Embryonic facial prominence (tissue), 1 donor: ENCODE results near the gene FRY.
"Not testable (repeated sequence)": the region's sequence is repeated elsewhere in the genome, so short reads cannot be mapped to it uniquely, and the experiment has no call there.

ENCODE experiments used
- DNase-seq: peaks from one replicate; pipeline ENCODE4 v3.0.0-alpha.2; 2016; ENCODE audit errors: extremely low spot score

FRY gene

DNA sequence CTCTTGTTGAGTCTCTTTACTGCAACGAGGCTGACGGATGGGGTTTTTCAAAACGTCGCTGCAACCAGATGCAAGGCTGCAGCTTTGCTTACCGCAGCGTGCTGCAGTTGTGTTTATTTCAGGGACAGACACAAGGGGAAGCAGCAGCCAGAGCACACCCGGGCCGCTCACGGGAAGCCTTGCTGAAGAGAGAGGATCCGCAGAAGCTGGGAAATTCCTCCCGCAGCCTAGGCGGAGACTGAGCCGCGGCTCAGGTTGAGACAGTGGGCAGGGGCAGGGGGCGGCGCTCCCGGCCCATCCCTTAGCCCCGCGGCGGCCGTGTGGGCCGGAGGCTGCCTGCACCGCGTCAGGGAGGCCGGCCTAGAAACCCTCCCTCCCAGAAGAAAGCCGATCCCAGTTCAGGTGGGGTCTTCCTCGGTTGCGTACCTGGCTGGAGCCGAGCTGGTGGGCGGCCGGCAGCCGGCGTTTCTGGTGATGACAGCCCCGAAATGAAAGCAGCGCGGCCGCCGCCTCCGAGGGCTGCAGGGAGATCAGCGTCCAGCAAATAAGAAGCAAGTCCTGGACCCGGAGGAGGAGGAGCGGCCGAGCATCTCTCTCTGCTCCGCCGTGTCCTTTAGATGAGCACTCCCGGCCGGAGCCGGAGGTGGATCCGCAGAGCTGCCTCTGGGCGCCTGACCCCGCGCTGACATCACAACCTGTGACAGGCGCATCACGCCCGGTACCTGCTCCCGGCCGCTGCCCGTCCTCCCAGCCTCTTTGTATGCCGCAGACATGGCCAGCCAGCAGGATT is at the start of gene FRY:
FRY (plus strand) TSS at position 750 of the 790 bp plus-strand sequence; CDS start at position 772, 22 bp downstream.
- DNase-seq, result peak; percentile 38

GRCh38 chr13:31982124-31982523 is 49.5 kb upstream of the FRY start:
- no peak for DNase-seq

DNA sequence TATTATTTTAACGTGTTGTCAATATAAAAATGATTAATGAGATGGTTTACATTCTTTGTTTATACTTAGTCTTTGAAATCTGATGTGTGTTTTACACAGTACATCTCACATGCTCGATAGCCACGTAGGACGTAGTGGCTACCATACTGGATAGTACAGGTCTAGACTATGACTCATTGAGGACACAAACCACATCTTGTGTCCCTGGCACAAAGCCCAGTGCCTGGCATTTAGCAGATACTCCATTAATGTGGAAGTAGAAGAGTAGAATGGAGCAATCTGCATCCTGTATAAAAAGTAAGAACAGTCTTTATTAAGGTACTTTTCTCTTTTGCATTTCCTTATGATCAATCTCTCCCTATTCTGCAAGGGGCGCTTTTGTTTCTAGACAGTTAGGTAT is 49.0 kb upstream of the FRY start:
- no peak for DNase-seq

GRCh38 chr13:31983696-31984095 is 47.9 kb upstream of the FRY start:
- DNase-seq, result not testable (repeated sequence)

DNA sequence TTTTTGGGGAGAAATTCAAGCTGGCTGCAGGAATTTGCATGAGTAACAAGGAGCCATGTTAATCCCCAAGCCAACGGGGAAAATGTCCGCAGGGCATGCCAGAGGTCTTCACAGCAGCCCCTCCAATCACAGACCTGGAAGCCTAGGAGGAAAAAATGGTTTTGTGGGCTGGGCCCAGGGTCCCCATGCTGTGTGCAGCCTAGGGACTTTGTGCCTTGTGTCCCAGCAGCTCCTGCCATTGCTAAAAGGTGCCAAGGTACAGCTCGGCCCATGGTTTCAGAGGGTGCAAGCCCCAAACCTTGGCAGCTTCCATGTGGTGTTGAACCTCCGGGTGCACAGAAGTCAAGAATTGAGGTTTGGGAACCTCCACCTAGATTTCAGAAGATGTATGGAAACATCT is 47.2 kb upstream of the FRY start:
- DNase-seq, result not testable (repeated sequence)

GRCh38 chr13:31986676-31987470 is 44.7 kb upstream of the FRY start:
- no peak for DNase-seq

DNA sequence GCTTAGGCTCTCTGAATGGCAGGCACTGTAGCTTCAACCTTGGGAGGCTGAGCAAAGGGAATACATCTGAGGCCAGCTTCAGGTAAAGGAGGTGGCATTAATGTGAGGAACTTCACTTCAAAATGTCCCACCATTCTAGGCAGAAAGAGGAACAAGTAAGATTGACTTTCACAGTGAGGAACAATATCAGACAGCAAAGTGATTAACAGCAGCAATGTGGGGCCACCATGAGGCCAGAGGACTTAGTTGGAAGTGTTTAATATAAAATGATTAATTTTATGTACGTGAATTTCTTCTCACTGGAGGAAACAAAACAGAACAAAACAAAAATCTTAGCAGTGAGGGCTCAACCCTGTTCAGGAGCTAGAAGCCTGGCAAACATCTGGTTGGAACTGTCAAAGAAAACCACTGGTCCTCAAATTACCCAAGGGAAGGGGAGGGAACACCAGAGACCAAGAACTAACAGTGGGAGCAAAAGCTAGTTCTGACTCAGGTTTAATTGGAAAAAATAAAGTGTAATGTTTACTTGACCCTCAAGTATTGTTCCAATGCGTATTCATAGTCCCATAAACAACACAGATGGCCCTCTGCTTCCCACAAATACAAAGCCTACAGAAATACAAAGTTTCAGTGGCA is 43.9 kb upstream of the FRY start:
- DNase-seq, result no peak

GRCh38 chr13:31994367-31994766 is 37.2 kb upstream of the FRY start:
- not testable (repeated sequence) for DNase-seq

DNA sequence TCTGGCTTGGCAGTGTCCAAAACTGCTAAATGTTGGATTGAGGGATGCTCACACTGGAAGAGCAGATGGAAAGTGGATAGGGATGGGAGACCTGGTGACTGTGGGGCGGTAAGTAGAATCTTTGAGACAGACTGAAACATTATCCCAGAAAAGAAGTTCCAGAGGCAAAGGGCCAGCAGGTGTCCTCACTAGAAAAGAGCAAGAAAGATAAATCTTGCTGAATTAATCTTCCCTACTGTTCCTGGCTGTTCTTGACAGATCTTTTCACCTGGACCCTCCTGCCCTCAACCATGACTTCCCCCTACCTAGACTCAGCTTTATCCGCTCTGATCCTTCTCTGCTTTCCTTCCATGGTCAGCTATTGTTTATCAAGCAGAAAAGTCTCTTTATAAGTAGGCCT is 35.0 kb upstream of the FRY start:
- no peak for DNase-seq

GRCh38 chr13:31997641-31998040 is 33.9 kb upstream of the FRY start:
- DNase-seq, result no peak

- no peak for DNase-seq
These were observed 33.4 kb upstream of the FRY start for GRCh38 chr13:31998131-31998530.

GRCh38 chr13:32000754-32001153 is 30.8 kb upstream of the FRY start:
- DNase-seq, result not testable (repeated sequence)

DNA sequence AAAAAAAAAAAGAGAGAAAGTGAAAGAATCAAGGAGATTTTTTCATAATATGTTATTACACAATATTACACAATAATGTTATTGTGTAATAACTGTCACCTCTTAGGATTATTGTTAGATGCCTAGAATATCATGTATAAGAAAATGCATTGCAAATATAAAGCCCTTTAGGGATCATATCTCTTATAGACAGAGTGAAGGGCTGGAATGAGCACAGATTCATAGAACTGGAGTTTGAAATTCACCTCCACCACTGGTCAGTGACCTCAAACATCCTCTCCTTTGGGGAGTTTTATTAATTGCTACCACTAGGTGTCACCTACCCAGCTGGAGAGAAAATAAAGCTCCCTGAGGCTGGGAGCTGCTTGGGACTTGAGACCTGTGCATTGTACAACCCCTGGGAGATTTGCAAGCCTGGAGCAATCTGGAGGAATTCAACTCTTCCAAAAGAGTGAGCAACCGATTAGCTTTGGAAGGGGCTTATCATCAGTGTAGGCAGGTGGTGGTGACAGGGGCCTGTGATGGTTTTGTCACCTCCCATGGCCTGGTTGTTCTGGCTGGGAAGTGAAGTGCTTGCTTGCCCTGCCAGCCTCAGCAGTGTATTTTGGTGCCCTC is 30.3 kb upstream of the FRY start:
- DNase-seq, result no peak

GRCh38 chr13:32001769-32002168 is 29.8 kb upstream of the FRY start:
- no peak for DNase-seq

DNA sequence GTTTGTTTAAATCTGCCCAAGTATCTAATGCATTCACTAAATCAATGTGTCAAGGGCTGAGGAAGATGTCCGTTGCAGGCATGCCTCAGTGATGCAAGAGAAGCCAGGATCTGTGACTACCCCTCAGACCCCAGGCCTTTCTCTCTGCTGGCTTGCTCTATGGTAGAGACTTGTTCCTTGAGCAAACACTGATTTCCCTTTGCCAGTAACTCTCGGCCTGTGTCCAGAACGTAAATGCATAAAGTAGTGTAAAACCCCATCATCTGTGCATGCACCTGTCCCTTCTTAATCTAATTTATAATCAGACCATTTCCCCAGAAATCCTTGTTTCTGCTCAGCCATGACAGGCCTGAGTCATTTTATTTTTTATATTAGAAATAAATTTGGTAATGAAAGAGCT is 28.7 kb upstream of the FRY start:
- no peak for DNase-seq

DNA sequence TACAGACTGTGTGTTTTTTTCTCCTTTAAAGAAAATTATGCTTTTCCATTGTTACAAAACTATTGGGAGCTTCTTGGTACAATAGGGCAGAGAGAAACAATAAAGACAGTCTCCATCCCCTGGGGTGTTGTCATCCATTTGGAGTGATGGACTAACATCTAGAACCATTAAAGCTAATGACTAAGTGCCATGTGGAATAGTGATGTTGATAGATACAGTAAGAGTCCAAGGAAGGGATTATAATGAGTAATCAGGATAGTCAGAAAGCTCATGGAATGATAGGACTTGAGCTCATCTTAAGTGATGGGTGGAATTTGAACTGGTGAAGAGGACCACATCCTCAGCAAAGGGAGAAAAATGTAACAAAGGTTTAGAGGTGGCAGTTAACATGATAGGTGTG is 24.1 kb upstream of the FRY start:
- DNase-seq, result no peak

GRCh38 chr13:32008518-32009175 is 22.9 kb upstream of the FRY start:
- DNase-seq, result no peak

- DNase-seq, result no peak
These were observed 22.2 kb upstream of the FRY start for GRCh38 chr13:32009362-32009761.

- no peak for DNase-seq
These were observed 21.4 kb upstream of the FRY start for GRCh38 chr13:32010136-32010535.

DNA sequence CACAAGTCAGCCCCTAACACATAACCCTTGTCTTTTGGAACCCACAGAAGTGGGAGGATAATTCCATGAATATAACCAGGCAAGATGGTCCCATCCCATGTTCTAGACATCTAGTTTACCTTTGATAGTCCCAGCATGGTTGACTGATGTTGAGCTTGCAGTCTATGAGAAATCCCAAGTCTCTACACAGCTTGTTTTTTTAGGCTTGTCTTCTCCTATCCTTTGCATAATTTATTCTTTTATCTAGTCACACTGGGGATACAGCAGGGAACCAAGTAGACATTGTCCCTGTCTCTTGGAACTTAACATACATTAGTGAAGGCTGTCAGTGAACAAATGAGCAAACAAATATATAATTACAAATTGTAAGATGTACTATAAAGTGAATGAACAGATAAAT is 19.6 kb upstream of the FRY start:
- DNase-seq, result no peak

DNA sequence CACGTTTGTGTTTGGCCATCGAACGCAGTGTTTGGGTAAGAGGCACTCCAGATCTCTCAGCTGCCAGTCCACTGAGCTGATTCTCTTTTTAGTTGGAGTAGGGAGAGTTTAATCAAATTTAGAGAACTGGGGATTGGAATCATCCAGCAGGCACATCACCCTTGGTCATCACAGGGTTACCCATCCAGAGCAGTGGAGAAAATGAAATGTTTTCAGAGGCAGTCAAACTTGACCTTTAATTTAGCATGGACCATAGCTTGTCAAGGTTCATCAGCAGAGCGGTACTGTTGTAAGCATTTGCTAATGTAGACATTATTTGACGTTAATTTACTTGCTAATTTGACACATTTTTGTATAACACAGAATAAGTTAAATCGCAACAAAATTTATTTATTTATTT is 18.4 kb upstream of the FRY start:
- DNase-seq, result no peak

DNA sequence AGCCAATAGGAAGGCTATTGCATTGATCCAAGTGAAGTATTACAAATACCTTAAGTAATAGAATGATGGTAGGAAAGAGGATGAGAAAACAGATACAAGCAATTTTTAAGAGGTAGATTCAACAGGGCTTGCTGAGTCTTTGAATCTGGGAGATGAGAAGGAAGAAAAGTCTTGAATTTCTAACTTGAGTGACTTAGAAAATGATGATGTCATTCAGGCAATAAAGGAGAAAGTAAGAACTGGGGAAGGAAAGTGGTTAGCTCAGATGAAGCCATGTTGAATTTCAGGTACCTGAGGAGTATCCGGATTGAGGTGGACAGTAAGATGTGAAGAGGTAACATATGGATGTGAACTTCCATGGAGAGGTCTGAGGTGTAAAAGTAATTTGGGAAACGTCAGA is 15.5 kb upstream of the FRY start:
- DNase-seq, result no peak
